Stomach (tissue), 4 donors: ENCODE results near the gene XPC.

Source experiments
- CTCF ChIP-seq, 7 experiments: fragments of 450-650 bp in 4 of 7; fragments of 200-600 bp in 3 of 7; sonication (generic) in 3 of 7; IDR thresholded peaks; one replicate each; pipeline ENCODE4 v1.5.1; 2016 to 2019; ENCODE audit warnings: antibody characterized with exemption in 7 of 7, control low read depth in 2 of 7, mild to moderate bottlenecking in 1 of 7
- EP300 ChIP-seq: sonication (generic); formaldehyde crosslinking; IDR thresholded peaks from one replicate; pipeline ENCODE4 v1.6.1; 2017; ENCODE audit warnings: antibody characterized with exemption
- POLR2A ChIP-seq, 4 donors: fragments of 450-650 bp; IDR thresholded peaks; one replicate each; pipeline ENCODE4 v1.6.1; 2016; ENCODE audit warnings: antibody characterized with exemption in 4 of 4, control low read depth in 2 of 4, mild to moderate bottlenecking in 1 of 4, moderate library complexity in 1 of 4
- POLR2AphosphoS5 ChIP-seq, 3 donors: sonication (generic); formaldehyde crosslinking; IDR thresholded peaks; one replicate each; pipeline ENCODE4 v1.6.1; 2016; ENCODE audit warnings: antibody characterized with exemption in 3 of 3

- TF ChIP-seq CTCF (IDR thresholded peaks at IDR 0.05), result no peak
- TF ChIP-seq POLR2AphosphoS5 (IDR thresholded peaks at IDR 0.05), result peak; percentile 26 to 65 (median 34)
- TF ChIP-seq POLR2A (IDR thresholded peaks at IDR 0.05), result no peak
- no peak for TF ChIP-seq EP300
Measured at GRCh38 chr3:14125193-14126016, 53.0 kb downstream of the XPC start.
